HG03175 (cell line): ENCODE measurements around the gene TRMT5.

Source experiments
- ATAC-seq: cut with Tn5 transposase; IDR thresholded peaks from one replicate; pipeline ENCODE4 v1.9.1; 2021; ENCODE audit warnings: mild to moderate bottlenecking, moderate library complexity; ENCODE audit not compliant: unreplicated experiment

TRMT5 gene

GRCh38 chr14:60965402-60965801, 15.5 kb downstream of the TRMT5 start:
- no peak for ATAC-seq

DNA sequence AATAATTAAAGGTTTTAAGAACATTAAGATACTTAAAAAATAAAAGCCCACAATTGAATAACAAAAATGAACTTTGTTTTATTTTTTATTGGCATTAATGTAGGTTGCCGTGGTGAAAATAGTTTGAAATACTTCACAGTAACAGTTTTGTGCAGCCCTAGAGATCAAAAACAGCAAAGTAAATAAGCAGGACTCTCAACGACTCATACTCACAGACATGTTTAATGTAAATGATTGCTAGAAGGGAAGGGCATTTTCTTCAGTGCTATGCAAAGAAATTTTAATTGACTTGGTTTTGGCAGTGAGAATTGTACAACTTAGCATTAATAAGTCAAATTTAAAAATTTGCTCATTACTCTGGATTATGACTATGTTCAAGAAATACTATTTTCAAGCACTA, 16.0 kb downstream of the TRMT5 start:
- no peak for ATAC-seq

- ATAC-seq: no peak
These were observed 17.1 kb downstream of the TRMT5 start for GRCh38 chr14:60963761-60964160.

- ATAC-seq: no peak
These were observed 22.7 kb downstream of the TRMT5 start for GRCh38 chr14:60958146-60958545.

DNA sequence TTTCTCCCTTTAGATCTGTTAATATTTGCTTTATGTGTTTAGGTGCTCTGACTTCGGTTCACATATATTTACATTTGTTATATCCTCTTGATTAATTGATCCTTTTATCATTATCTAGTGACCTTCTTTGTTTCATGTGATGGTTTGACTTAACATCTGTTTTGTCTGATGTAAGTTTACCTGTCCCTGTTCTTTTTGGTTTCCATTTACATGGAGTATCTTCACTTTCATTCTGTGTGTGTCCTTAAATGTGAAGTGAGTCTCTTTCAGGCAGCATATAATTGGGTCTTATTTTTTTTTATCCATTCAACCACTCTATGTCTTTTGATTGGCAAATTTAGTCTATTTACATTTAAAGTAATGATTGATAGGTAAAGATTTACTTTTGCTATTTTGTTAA, 24.2 kb downstream of the TRMT5 start:
- no peak for ATAC-seq

DNA sequence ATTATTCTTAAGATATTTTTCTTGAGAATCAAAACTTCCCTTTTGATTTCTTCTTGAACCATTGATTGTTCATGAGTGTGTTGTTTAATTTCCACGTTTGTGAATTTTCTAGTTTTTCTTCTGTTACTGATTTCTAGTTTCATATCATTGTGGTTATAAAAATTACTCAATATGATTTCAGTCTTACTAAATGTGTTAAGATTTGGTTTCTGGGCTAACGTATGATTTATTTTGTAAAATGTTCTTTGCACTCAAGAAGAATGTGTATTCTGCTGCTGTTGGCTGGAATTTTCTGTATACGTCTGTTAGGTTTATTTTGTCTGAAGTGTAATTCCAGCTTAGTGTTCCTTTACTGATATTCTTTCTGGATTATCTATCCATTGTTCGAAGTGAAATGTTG, 24.7 kb downstream of the TRMT5 start:
- no peak for ATAC-seq

- ATAC-seq: no peak
These were observed 29.0 kb downstream of the TRMT5 start for GRCh38 chr14:60951776-60952435.

DNA sequence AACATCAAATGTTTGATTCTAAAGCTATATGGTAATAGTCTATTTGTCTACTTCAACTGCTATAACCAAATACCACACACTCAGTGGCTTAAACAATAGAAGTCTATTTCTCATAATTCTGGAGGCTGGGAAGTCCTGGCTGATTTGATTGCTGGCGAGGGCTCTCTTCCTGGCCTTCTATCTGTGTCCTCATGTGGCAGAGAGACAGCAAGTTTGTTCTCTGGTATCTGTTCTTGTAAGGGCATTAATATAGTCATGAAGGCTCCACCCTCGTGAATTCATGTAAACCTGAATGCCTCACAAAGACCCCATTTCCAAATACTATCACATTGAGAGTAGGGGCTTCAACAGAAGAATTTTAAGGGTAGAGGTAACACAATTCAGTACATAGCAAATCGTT, 34.1 kb downstream of the TRMT5 start:
- ATAC-seq: no peak

- ATAC-seq: no peak
These were observed 34.9 kb downstream of the TRMT5 start for GRCh38 chr14:60945984-60946383.

DNA sequence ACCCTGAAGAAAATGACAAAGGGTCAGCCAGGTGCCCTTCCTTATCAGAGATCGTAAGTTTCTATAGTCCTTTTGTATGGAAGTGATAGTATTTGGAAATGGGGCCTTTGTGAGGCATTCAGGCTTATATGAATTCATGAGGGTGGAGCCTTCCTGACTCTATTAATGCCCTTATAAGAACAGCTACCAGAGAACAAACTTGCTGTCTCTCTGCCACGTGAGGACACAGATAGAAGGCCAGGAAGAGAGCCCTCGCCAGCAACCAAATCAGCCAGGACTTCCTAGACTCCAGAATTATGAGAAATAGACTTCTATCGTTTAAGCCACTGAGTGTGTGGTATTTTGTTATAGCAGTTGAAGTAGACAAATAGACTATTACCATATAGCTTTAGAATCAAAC, 36.7 kb downstream of the TRMT5 start:
- no peak for ATAC-seq

DNA sequence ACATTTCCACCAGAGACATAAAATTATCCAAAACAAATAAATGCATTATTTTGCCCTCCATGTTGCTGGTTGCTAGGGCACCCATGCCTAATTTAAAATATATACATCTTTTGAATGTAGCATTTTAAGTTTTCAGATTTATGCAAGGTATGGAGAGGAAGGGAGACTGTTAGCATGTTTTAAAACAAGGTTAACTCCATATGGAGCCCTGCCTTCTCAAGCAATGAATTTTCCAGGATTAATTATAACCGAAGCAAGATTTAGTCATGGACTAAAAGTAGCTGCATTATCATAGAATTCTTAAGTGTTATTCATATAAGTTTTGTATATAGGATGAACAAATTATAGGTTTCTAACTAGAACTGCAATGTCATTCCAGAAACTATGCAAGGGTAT, 37.2 kb downstream of the TRMT5 start:
- ATAC-seq: no peak

- ATAC-seq: no peak
These were observed 45.6 kb downstream of the TRMT5 start for GRCh38 chr14:60935319-60935718.

GRCh38 chr14:60933920-60934655, 46.8 kb downstream of the TRMT5 start:
- no peak for ATAC-seq

DNA sequence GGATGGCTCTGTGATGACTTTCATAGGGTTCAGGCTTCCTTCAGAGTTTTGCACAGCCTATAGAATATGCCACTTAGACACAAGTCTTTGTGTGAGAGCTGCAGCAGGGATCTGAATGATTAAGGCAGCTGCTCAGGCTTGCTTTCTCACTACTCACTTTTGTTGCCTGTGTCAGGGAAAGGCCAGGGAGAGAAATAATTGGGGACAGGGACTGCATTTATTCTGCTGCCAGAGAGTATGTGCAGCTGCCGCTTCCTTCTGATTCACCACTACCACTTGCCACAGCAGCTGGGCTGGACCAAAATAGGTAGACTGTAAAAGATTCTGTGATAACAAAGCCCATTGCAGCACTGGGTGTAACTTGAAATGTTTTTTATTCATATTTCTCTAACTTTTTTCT, 49.7 kb downstream of the TRMT5 start:
- ATAC-seq: no peak

DNA sequence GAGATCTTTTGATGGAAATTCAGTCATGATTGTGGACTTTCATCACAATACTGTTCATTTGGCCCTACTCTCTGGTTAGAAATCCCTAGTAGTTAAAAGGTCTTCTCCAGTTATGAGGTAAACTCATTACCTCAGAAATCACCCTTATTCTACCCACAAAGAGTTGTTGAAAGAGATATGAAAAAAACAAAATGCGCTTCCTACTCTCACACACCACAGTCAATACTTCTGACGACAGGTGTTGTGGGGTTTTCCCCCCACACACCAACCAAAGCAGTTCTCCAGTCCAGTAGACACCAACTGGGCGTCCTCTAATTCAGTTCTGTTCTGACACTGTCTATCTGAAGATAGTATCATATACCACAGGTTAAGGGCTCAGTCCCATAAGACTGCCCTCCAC, 54.9 kb downstream of the TRMT5 start:
- peak; percentile 70 for ATAC-seq

DNA sequence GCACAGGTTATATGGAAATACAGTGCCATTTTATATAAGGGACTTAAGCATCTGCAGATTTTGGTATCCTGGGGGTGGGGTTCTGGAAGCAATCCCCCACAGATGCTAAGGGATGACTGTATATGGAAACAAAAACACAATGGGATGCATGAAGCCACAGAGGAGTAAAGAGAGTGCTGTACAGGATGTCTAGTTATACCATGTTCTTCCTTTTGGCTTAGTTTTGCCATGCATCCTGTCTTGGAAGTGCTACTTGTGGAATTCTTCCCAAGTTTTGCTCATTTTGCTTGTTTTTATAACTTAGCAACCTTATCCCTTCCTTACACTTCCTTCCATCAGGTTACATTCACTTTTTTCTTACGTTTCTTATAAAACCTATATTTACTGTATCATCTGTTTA, 55.6 kb downstream of the TRMT5 start:
- no peak for ATAC-seq

DNA sequence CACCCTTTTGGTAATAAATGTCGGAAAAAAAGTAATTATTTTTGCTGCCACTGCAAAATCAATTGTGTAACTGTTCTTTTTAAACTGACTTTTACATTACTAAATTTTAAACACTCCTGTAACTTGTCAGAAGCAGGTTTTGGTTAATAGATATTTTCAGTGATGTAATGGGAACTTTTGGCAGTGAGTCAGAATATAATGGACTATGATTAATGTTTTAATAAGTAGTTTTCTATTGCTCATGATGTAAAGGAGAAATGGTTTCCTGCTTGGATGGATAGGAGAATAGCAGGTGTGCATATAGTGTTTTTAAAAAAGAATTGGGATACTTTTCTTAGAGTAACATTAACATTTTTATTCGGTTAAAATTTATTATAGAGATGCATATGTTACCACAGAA, 58.8 kb downstream of the TRMT5 start:
- ATAC-seq: no peak
